OCI-LY3 (cell line): Measurements from ENCODE around the gene NAT9.

Source experiments
- H2AFZ ChIP-seq: fragments of 200-600, 300-600 bp; shearing (Covaris generic); 2 replicates; pipeline ENCODE4 v1.6.0; 2014; ENCODE audit warnings: antibody characterized with exemption, low read depth, low read length
- H3K27ac ChIP-seq: fragments of 200-600, 300-600 bp; sonication (generic); 2 replicates; pipeline ENCODE4 v1.5.1; 2014; ENCODE audit warnings: mild to moderate bottlenecking, low read length, moderate library complexity, mixed read lengths
- H3K27me3 ChIP-seq: fragments of 200-600, 300-600 bp; sonication (generic); 2 replicates; pipeline ENCODE4 v1.6.1; 2014; ENCODE audit warnings: low read depth, low read length, mixed read lengths
- H3K36me3 ChIP-seq: fragments of 200-600, 300-600 bp; sonication (generic); replicated peaks from 2 replicates; pipeline ENCODE3; 2014; ENCODE audit warnings: low read depth, low read length, mixed read lengths
- H3K4me1 ChIP-seq: fragments of 300-600, 200-600 bp; sonication (generic); 2 replicates; pipeline ENCODE4 v1.6.1; 2014; ENCODE audit warnings: low read length, mixed read lengths
- H3K4me2 ChIP-seq: fragments of 200-600, 300-600 bp; sonication (generic); 2 replicates; pipeline ENCODE4 v1.6.1; 2014; ENCODE audit warnings: low read length, mixed read lengths
- H3K4me3 ChIP-seq: fragments of 300-600, 200-600 bp; sonication (generic); 2 replicates; pipeline ENCODE4 v1.5.1; 2014; ENCODE audit warnings: antibody characterized with exemption, mild to moderate bottlenecking, low read length, moderate library complexity
- H3K79me2 ChIP-seq: fragments of 300-600, 200-600 bp; shearing (Covaris generic); 2 replicates; pipeline ENCODE4 v1.6.1; 2014; ENCODE audit warnings: mild to moderate bottlenecking, low read length, mixed read lengths
- H3K9ac ChIP-seq: fragments of 300-600, 200-600 bp; shearing (Covaris generic); 2 replicates; pipeline ENCODE4 v1.6.0; 2014; ENCODE audit warnings: mild to moderate bottlenecking, low read length, moderate library complexity
- H3K9me3 ChIP-seq: fragments of 200-600, 300-600 bp; shearing (Covaris generic); 2 replicates; pipeline ENCODE4 v1.6.1; 2014; ENCODE audit warnings: low read length, mixed read lengths; ENCODE audit not compliant: insufficient read depth
- H4K20me1 ChIP-seq: fragments of 200-600, 300-600 bp; sonication (generic); 2 replicates; pipeline ENCODE4 v1.6.1; 2016; ENCODE audit warnings: low read length, mixed read lengths; ENCODE audit not compliant: insufficient read depth
- CTCF ChIP-seq: fragments of 200-600, 300-600 bp; sonication (generic); IDR thresholded peaks from 2 replicates; pipeline ENCODE4 v1.5.1; 2014; ENCODE audit warnings: antibody characterized with exemption, low read length, low read depth
- EZH2phosphoT487 ChIP-seq: fragments of 200-600 bp; shearing (Covaris generic); IDR thresholded peaks from 2 replicates; pipeline ENCODE4 v1.6.1; 2018; ENCODE audit warnings: antibody characterized with exemption, mixed run types, low read depth

NAT9 gene

GRCh38 chr17:74821655-74822334 lies 45.6 kb upstream of the NAT9 start:
- Histone ChIP-seq H3K9me3 (no peaks in the 10 kb centered on the region), H3K27me3 (no peaks in the 10 kb centered on the region), H3K9ac (no peak overlapping the region), H3K79me2 (no peaks in the 10 kb centered on the region), H3K4me2 (no peak overlapping the region), H3K27ac (no peak overlapping the region), H3K36me3 (no peaks in the 10 kb centered on the region), H2AFZ (no peak overlapping the region), H3K4me1 (no peaks in the 10 kb centered on the region), H4K20me1 (no peaks in the 10 kb centered on the region), H3K4me3 (no peak overlapping the region)
- no peak for TF ChIP-seq EZH2phosphoT487

- Histone ChIP-seq H3K27me3 (no peaks in the 10 kb centered on the region), H3K4me1 (no peaks in the 10 kb centered on the region), H3K4me3 (no peak overlapping the region), H3K9me3 (no peaks in the 10 kb centered on the region), H3K4me2 (no peak overlapping the region), H3K36me3 (no peaks in the 10 kb centered on the region), H2AFZ (no peak overlapping the region), H3K79me2 (no peaks in the 10 kb centered on the region), H4K20me1 (no peaks in the 10 kb centered on the region), H3K27ac (no peak overlapping the region), H3K9ac (no peak overlapping the region)
- TF ChIP-seq CTCF, result no peak
Observed at GRCh38 chr17:74819801-74820436, 43.8 kb upstream of the NAT9 start.

DNA sequence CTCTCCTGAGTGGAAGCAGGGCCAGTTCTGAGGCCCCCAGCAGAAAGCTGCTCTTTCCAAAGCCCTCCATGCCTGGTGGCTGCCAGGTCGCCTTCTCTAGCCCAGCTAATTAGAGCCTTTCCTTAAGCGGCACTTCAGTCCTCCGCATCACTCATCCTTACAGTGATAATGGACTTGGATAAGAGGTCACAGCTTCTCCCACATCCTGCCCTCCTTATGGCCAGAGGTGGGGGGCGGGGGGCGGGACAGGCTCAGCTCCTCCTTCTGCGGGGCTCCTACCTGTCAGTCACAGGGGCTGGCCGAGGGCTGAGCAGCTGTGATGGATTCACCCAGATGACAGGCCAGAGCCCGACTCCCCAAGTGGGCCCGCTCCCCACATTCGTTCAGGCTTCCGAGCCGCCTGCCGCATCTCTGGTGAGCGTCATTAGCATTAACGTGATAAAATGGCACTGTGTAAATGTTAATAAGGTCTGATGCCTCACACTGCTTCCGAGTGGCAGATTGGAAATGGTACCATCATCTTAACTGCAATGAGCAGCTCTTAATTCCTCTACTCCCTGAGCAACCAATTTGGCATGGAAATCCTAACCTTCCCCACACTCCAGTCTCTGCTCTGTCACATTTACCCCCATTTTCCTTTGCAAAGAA lies 42.3 kb upstream of the NAT9 start:
- H3K4me1 ChIP-seq, result no peaks in the 10 kb centered on the region
- TF ChIP-seq EZH2phosphoT487 (no peak), CTCF (no peak)
- no peaks in the 10 kb centered on the region for H3K9me3 ChIP-seq

GRCh38 chr17:74816905-74817620 lies 40.9 kb upstream of the NAT9 start:
- H3K79me2 ChIP-seq, result no peaks in the 10 kb centered on the region
- no peaks in the 10 kb centered on the region for H3K9me3 ChIP-seq
- no peaks in the 10 kb centered on the region for H4K20me1 ChIP-seq
- H3K4me3 ChIP-seq, result no peak overlapping the region
- H2AFZ ChIP-seq, result no peak overlapping the region
- TF ChIP-seq CTCF, result no peak
- no peak for TF ChIP-seq EZH2phosphoT487
- H3K36me3 ChIP-seq, result no peaks in the 10 kb centered on the region
- H3K4me1 ChIP-seq, result no peaks in the 10 kb centered on the region
- H3K4me2 ChIP-seq, result no peak overlapping the region
- no peaks in the 10 kb centered on the region for H3K27me3 ChIP-seq
- no peak overlapping the region for H3K27ac ChIP-seq
- no peak overlapping the region for H3K9ac ChIP-seq

More for the DNA sequence above, 42.3 kb upstream of the NAT9 start:
- Histone ChIP-seq H3K36me3 (no peaks in the 10 kb centered on the region), H3K27ac (no peak overlapping the region), H3K4me2 (no peak overlapping the region), H2AFZ (no peak overlapping the region), H3K4me3 (no peak overlapping the region), H4K20me1 (no peaks in the 10 kb centered on the region), H3K79me2 (no peaks in the 10 kb centered on the region), H3K9ac (no peak overlapping the region), H3K27me3 (no peaks in the 10 kb centered on the region)
